ENCODE results near the gene F11R.

DNA sequence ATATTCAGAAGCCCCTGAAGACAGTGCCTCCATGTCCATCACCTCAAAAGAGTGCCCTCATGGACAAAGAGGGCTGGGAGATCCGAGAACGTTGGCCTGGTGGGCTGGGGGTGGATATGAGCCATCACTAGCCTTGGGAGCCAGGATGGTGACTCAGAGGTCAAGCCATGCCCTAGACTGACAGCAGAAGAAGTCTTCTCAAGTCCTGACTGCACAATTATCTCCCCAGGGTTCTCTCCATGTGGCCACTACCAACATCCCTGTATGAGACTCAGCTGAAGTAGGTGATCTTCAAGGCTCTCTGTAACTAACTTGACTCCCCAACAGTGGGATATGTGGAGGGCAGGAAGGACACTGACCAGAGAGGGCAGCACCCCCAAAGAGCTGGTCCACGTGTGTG, 31.9 kb upstream of the F11R start:
- TF ChIP-seq EZH2phosphoT487 (IDR thresholded peaks at IDR 0.05; ENCODE audit: insufficient read depth, low read depth): no peak
- TF ChIP-seq EZH2 (IDR thresholded peaks at IDR 0.05; ENCODE audit: insufficient read depth, poor library complexity, severe bottlenecking): no peak
